ENCODE measurements around the gene TNK1.

TNK1 gene

GRCh38 chr17:7392696-7393612, 12.1 kb downstream of the TNK1 start:
- no peak for DNase-seq

- peak; percentile 53 for DNase-seq
Observed at GRCh38 chr17:7393613-7394451, 12.9 kb downstream of the TNK1 start.

- DNase-seq = peak; percentile 86
Observed at GRCh38 chr17:7394452-7395191, 13.7 kb downstream of the TNK1 start, which contains the start of gene PLSCR3. Gene PLSCR3, minus strand, starts transcription at chr17:7394525. Its CDS starts 415 bp downstream, at chr17:7394110.

DNA sequence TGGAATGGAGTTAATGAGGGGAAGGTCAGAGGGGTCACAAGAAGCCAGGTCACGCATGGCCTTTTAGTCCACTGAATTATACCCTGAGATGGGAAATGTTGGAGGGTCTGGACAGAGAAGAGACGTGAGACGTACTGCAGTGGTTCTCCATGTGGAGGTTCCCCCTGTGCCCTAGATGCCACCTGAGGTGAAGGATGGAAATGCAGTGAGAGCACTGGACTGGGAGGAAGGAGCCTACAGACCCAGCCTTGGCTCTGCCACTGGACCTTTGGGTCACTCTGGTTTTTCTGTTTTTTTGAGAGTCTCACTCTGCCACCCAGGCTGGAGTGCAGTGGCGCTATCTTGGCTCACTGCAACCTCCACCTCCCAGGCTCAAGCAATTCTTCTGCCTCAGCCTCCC, 15.3 kb downstream of the TNK1 start:
- DNase-seq = no peak

- DNase-seq = no peak
Observed at GRCh38 chr17:7398612-7399011, 17.7 kb downstream of the TNK1 start.

DNA sequence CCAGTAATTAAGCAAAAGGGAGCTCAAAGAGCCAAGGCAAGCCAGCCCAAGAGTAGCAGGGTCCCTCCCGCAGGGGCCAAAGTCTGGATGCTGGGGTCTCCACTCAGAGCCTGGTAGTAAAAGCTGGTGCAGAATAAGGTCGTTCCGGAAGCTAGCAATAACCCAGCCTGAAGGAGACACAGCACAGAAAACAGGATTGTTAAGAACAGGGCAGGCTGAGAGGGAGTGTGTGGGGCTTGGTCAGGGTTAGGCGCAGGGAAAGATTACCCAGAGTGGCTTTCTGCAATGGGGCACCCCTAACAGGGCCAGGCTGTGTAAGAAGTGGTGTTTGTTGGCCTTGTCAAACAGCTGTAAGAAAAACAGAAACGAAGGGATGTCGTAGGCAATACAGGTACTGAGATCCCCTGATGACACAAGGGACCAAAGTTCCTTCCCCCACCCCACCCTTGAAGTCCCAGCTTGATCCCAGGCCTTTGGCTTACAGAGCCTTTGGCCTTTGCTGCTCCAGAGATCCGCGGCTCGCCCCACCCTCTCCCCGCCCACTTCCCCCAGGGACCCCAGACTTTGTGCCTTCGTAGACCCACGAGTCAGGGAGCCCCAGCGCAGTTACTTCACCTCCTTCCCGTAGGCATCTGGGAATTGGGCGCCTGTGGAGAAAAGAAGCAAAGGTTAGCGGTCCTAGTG, 22.3 kb downstream of the TNK1 start:
- DNase-seq = no peak

- no peak for DNase-seq
Observed at GRCh38 chr17:7403727-7403976, 22.8 kb downstream of the TNK1 start.

DNA sequence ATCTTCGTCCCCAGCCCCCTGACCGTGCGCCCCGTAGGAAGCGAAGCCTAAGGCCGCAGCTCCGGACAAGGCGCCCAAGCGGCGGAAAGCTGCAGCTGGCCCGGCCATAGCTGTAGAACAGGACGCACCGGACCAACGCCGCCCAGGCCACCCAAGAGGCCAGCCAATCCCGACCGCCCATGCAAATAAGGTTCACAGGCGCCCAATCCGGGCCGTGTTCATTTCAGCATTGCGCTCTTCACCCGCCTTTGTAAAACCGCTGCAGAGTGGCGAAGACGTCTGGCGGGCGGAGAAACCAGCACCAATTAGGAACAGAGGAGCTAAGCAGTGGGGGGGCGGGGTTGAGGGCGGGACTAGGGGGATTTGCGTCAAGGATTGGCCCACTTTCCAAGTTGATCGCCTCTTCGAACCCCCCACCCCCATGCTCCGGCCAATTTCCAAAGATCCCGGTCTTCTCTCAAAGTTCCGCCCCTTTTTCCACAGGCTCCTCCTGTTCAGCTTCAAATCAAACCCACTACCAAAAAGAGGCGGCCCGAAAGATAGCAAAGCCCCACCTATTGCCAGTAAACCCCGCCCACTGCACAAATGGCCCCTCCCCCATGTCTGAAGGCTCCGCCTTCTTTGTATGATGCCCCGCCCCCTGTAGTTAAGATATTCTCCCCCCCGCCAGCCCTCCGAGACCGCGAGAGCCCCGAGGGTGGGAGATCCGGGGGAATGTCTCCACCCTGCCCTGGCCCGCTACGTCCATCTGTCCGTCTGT, 23.3 kb downstream of the TNK1 start, which contains the start of gene TMEM256:
Gene TMEM256 (minus strand): TSS at position 121 of the 760 bp plus-strand sequence. CDS start 13 bp downstream, at position 108.
- peak; percentile 97 for DNase-seq

DNA sequence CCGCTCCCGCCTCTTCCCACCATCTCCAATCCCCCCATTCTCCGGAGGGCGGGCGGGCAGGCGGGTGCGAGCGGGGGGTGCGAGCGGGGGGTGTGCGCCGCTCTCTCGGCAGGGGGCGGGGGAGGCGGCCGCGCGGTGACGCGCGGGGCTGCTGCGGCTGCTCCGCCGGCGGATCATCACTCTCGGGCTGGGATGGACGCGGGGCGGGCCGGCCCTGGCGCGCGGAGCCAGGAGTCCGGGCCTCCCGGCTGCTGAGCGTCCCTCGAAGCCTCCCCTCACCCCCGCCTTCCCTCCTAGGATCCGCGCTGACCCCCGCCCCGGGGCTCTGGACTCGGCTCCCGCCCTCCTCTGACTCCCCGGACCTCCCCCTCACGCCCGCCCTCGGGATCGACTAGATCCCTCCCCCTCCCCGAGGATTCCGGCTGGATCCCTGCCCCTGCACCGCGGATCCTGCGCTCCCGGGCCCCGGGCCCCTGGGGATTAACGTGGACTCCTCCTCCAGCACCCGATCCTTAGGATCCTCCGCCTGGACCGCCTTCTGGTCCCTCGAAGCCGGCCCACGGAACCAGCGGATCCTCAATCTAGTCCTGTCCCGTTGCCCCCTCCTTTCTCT, 24.0 kb downstream of the TNK1 start:
- DNase-seq = no peak

GRCh38 chr17:7405350-7406234, 24.7 kb downstream of the TNK1 start:
- DNase-seq = no peak

- no peak for DNase-seq
Observed at GRCh38 chr17:7406235-7406825, 25.4 kb downstream of the TNK1 start.

DNA sequence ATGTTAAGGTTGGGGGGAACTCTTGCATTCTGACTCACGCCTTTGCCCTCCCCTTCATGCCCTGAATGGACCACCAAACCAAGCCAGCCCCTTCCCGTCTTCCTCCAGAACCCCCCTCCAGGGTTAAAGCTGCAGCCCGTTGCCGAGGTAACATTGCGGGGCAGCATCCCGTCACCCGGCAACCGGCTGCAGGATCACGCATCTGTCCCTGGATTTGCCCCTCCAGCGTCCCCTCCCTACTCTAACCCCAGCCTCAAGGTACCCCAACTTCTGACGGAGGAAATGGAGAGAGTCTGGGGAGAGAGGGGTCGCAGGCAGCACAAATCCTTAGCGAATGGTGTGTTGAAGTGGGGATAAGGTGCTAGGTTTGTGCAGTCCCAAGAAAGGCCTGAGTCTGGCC, 26.2 kb downstream of the TNK1 start:
- DNase-seq = no peak

DNA sequence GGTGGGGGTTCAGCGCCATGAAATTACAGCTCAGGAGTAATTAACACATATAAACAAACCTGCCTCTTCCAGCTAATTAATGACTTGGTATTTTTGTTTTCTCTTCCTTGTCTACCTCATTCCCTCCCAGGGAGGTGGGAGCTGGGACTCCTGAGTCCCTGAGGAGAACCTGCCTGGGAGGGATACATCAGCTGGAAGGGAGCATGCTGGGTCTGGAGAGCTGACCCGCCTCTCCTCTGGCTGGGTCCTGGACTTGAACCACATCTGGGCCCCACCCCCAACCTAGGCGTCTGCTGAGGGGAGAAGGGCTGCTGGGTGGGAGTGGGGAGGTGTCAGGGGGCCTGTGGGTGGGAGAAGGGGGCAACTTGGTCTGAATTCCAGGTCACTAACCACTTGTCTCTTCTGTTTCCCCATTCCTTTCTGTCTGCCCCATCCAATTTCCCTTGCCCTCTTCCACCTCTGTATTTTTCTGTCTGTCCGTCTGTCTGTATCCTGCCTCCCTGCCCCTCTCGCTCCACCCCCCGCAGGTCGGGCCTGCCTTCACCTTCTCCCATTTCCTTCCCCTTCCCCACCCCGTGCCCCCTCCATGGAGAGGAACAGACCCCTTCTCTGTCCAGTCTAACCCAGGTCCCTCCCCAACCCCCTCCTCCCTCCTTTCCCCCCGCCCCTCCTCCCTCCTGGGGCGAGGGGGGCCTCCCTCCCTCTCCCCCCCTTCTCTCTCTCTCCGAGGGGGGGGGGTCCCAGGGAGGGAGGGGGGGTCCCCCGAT, 26.8 kb downstream of the TNK1 start, which contains the start of gene NLGN2:
Gene NLGN2 (plus strand): TSS at position 361 of the 767 bp plus-strand sequence. CDS start 411 bp downstream, outside the sequence.
- no peak for DNase-seq

DNA sequence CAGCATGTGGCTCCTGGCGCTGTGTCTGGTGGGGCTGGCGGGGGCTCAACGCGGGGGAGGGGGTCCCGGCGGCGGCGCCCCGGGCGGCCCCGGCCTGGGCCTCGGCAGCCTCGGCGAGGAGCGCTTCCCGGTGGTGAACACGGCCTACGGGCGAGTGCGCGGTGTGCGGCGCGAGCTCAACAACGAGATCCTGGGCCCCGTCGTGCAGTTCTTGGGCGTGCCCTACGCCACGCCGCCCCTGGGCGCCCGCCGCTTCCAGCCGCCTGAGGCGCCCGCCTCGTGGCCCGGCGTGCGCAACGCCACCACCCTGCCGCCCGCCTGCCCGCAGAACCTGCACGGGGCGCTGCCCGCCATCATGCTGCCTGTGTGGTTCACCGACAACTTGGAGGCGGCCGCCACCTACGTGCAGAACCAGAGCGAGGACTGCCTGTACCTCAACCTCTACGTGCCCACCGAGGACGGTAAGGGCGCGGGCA, 27.4 kb downstream of the TNK1 start:
- DNase-seq = no peak

DNA sequence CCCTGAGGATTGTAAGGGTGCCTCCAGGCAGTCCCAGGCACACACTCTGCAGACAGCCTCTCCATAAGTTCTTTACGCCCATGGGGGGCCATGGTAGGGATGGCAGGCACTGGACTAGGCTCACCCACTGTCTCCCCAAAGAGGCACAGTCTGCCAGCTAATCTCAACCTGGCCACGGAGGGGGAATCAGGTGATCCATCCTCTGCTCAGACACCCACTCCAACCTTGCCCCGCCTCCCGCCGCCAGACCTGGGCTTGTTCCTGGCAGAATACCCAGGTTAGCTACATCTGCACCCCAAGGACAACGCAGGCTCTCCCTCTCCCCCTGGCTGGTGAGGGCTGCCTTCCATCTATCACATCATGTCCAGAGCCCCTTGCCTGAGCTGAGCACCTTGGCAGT, 28.0 kb downstream of the TNK1 start:
- no peak for DNase-seq

DNA sequence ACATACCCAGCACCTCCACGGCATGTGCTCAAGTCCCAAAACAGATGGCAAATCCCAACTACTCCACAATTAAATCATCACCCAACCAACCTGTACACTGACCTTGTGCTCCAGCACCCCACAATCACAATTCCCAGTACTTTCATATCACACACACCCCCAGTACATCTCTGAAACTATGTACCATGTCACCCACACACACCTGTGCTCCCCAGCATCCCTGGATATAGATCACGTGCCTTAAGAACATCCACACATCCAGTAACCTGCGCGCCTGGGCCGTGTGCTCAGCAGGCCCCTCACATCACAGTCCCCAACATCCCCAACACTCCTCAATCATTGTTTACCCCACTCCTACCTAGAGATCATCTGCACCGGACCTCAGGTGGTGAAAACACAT, 28.8 kb downstream of the TNK1 start:
- no peak for DNase-seq

DNA sequence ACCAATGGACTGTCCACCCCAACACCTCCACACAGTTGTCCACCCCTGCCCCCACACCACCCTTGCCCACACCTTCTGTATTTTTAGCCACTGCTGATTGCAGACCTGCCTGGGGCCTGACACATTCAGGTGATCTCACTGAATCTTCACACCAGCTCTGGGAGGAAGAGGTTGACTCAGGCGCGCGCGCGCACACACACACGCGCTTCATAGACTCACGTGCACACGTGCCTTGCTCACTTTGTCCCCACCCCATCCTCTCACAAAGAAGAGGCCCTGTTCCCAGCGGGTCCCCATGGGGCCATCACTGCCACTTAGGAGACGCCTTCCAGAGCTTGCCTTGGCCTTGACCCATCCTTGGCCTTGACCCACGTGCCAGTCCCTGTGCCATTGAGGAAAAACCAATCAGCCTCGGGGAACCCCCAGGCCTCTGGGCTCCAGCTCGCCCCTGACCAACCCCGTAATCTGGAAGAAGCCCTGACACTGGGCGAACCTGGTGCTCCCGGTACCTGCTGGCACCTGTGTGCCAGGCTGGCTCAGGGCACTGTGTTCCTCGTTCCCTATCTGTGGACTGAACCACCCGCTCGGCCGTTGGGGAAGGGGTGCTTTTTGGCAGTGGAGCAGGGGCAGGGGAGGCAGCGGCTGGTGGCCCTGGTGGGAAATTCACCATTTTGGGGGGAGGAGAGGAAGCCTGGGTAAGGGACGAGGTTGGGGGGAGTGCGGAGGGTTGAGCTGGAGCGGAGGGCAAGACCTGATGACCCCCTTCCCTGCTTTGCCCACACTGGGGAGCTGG, 29.9 kb downstream of the TNK1 start:
- DNase-seq = no peak

- DNase-seq = no peak
Observed at GRCh38 chr17:7411427-7411750, 30.5 kb downstream of the TNK1 start.

Data from activated CD4-positive, alpha-beta T cell treated with anti-CD3 and anti-CD28 coated beads, Interleukin-2, amount 50 U/mL, for 16 hours (primary cell).